ENCODE measurements around the gene EVC2. TPM values are rescaled to one million over a fixed set of nuclear protein-coding genes. Genes with fewer than 3 reads are reported as not detected.

Gene EVC2
- total and polyA plus RNA-seq, 9 of the 15 experiments (the other 6 are each of a cell fraction or from before 2014, with no cell fraction given) = 0.03 to 0.55 (median 0.38) TPM; not detected in 1

DNA sequence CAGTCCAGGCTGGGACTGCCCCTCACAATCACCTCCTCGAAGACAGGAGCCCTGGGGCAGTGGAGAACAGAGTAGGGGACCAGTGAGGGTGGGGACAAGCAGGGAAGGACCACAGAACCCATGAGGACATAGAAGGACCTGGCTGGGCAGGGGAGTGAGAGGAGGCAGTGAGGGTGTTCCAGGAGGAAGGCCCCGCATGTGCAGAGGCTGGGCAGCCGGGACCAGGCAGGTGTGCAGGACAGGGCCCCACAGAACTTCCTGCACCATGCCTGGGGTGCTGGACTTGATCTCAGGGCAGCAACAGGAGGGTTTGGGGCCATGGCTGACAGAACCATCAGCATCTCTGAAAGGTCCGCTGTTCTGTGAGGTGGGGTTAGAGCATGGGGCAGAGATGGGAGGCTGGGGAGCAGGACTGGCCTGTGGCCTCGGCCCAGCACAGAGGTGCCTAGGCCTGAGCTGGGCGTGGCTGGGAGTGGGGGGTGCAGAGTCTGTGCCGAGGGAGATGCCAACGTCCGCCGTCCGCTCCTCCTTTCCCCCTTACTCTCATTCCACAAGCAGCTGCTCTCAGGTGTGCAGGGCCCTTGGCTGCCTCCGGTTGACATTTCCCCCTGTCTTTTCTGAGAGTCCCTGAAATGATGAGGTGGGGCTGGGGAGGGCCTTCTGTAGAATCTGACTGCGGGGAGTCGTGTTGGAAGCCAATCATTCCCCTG lies 43.5 kb upstream of the EVC2 start:
- WGBS (ENCODE audit: insufficient coverage, low coverage, missing lambda C conversion rate) = 33% methylated on average over 13 of the region's 14 CpGs
- no peak overlapping the region for H3K27ac ChIP-seq (ENCODE audit: extremely low read depth, low read depth, low read length)
- no peaks in the 10 kb centered on the region for H3K79me2 ChIP-seq (ENCODE audit: control insufficient read depth, insufficient read depth, low read length)
- no peak overlapping the region for H3K4me3 ChIP-seq
- no peak overlapping the region for H3K4me2 ChIP-seq (ENCODE audit: insufficient read depth, low read length)
- FAIRE-seq = no peak
- peaks cover 0 to 6% of the 10 kb centered on the region in 2 experiments; a peak in 1 of 5 replicates for H3K27me3 ChIP-seq (ENCODE audit: control insufficient read depth in 2 of 2, insufficient read depth in 2 of 2, low read length in 2 of 2)
- intact Hi-C loops (cut with micrococcal nuclease) (no loop called here), in situ Hi-C loops (cut with MboI) (no loop called here)
- no peaks in the 10 kb centered on the region for H3K36me3 ChIP-seq (ENCODE audit: control insufficient read depth, insufficient read depth, low read length)
- H3K9ac ChIP-seq (ENCODE audit: insufficient read depth in 1 of 2, low read depth in 2 of 2, low read length in 2 of 2) = no peak overlapping the region
- ATAC-seq = no peak
- no peaks in the 10 kb centered on the region for H3K9me3 ChIP-seq (replicated peaks; ENCODE audit: control insufficient read depth, insufficient read depth, low read depth, low read length)
- H3K9me1 ChIP-seq (ENCODE audit: control insufficient read depth, insufficient read depth, low read length) = no peaks in the 10 kb centered on the region
- CTCF ChIA-PET (ENCODE audit: low intra/inter-chr PET ratio) = no interaction called here
- no peak for TF ChIP-seq ZNF121 (CRISPR knock-in tag; conservative IDR thresholded peaks at IDR 0.05)
- TF ChIP-seq ZNF431 (CRISPR knock-in tag; IDR thresholded peaks at IDR 0.05) = no peak
- TF ChIP-seq CHAMP1 (IDR thresholded peaks at IDR 0.05) = no peak
- no peak for TF ChIP-seq ZFP1 (CRISPR knock-in tag; IDR thresholded peaks at IDR 0.05)
- TF ChIP-seq ZNF699 (CRISPR knock-in tag; IDR thresholded peaks at IDR 0.05; ENCODE audit: insufficient replicate concordance) = no peak
- no peak for TF ChIP-seq SMARCE1 (IDR thresholded peaks at IDR 0.05)
- TF ChIP-seq SUPT5H (IDR thresholded peaks at IDR 0.05) = no peak
- TF ChIP-seq NELFE (IDR thresholded peaks at IDR 0.05; ENCODE audit: insufficient read depth, insufficient read length) = no peak
- no peak for TF ChIP-seq SIX5 (IDR thresholded peaks at IDR 0.05; ENCODE audit: borderline replicate concordance in 1 of 2, insufficient read depth in 1 of 2, low read depth in 1 of 2, low read length in 2 of 2)
- TF ChIP-seq RAD51 (IDR thresholded peaks at IDR 0.05; ENCODE audit: borderline replicate concordance, low read depth) = no peak
- no peak for TF ChIP-seq ARID1B (IDR thresholded peaks at IDR 0.05)
- TF ChIP-seq NCOA6 (IDR thresholded peaks at IDR 0.05) = no peak
- TF ChIP-seq MAFG (tag; conservative IDR thresholded peaks at IDR 0.05) = no peak
- H4K20me1 ChIP-seq (replicated peaks; ENCODE audit: control insufficient read depth, insufficient read depth, low read length) = no peaks in the 10 kb centered on the region; the same call in 1 of the 2 replicates
- BruUV-seq (replicated peaks) = no TSS peak
- POLR2A ChIA-PET = interaction anchor here (0.7 kb wide), 1 partner anchor 83 kb away, joined by 3 read pairs; no protein-coding TSS in a partner anchor
- H3K4me1 ChIP-seq (replicated peaks in 1 of 2; ENCODE audit: control insufficient read depth in 2 of 2, insufficient read depth in 2 of 2, low read length in 2 of 2) = peaks cover 5 to 10% of the 10 kb centered on the region in 2 experiments; a peak in 3 of 5 replicates
- DNase-seq (ENCODE audit: extremely low read depth in 1 of 4, low spot score in 3 of 4) = no peak
- no peak overlapping the region for H2AFZ ChIP-seq (ENCODE audit: low read depth, low read length)
